GM06990 (cell line): ENCODE results near the gene NHERF2.

Experiments
- DNase-seq: peaks from one replicate; pipeline ENCODE4 v3.0.0-alpha.2; 2011; ENCODE audit not compliant: insufficient read length; ENCODE audit errors: extremely low read depth
- H3K27me3 ChIP-seq: replicated peaks from 2 replicates; pipeline ENCODE4 v1.6.0; 2011; ENCODE audit warnings: low read length; ENCODE audit not compliant: control insufficient read depth, insufficient read depth
- H3K36me3 ChIP-seq: 2 replicates; pipeline ENCODE4 v1.5.1; 2011; ENCODE audit warnings: low read length; ENCODE audit not compliant: control insufficient read depth, insufficient read depth
- H3K4me3 ChIP-seq: replicated peaks from 2 replicates; pipeline ENCODE4 v1.5.1; 2011; ENCODE audit warnings: low read depth, mild to moderate bottlenecking, control low read depth, low read length
- CTCF ChIP-seq: IDR thresholded peaks from 2 replicates; pipeline ENCODE4 v1.5.1; 2011; ENCODE audit warnings: low read length, control low read depth, mild to moderate bottlenecking, inconsistent platforms; ENCODE audit not compliant: insufficient read depth, poor library complexity, severe bottlenecking

NHERF2 gene

DNA sequence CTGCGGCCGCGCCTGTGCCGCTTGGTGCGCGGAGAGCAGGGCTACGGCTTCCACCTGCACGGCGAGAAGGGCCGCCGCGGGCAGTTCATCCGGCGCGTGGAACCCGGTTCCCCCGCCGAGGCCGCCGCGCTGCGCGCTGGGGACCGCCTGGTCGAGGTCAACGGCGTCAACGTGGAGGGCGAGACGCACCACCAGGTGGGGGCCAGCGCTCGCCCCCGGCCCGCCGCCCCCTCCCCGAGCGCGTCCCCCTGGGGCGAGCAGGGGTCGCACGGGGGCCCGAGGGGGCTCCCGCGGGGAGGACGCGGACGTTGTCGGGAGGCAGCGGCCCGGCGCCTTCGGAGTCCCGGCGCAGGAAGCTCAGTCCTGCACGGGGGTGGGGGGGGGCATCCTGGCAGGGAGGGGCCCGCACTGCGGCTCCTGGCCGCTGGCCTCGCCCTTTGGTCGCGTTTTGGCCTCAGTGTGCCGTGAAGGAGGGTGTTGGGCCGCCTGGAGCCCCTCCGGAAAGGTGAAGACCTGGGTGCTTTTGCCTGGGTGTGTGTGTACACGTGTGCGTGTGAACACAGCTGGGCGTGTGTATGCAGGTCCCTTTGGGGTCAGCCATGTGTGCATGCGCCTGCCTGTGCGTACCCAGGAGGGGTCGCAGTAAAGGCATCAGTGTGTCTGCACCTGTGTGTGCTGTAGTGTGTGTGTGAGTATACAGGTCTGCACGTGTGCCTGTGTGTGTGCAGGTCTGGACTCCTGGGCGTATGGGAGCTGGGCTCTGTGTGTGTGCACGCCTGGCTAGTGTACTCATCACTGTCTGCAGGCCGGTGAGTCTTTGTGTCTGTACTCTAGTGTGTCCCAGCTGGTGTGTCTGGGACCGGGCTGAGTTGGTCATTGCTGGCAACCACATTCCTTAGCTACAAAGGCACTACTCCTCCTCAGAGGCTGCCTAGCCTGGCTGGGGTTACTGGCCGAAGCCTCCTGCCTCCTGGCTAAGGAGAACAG is 615 bp downstream of the NHERF2 start:
- H3K36me3 ChIP-seq, result no peaks in the 10 kb centered on the region
- DNase-seq, result peak; percentile 23
- H3K4me3 ChIP-seq, result peak overlapping the region; percentile 34
- TF ChIP-seq CTCF, result no peak
- H3K27me3 ChIP-seq, result peaks cover 12% of the 10 kb centered on the region

DNA sequence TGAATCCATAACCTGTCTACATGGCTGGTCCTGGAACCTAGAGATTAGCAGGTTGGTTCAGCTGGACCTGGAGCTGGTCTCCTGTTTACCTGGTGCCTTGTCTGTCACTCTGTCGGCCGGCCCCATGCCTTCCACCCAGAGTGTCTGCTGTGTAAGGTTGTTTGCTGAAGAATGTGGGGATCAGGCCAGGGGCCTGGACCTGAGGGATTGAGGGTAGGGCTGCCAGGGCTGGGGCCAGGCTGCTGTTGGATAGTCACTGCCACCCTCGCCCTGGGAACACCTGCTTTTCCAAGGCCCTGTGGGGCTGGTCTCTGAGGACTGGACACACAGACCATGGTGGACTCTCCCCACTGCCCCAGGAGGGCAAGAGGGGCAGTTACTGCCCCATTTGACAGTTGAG is 1.4 kb downstream of the NHERF2 start:
- TF ChIP-seq CTCF, result no peak
- H3K4me3 ChIP-seq, result no peak overlapping the region
- no peak for DNase-seq
- H3K27me3 ChIP-seq, result peaks cover 12% of the 10 kb centered on the region
- H3K36me3 ChIP-seq, result no peaks in the 10 kb centered on the region

DNA sequence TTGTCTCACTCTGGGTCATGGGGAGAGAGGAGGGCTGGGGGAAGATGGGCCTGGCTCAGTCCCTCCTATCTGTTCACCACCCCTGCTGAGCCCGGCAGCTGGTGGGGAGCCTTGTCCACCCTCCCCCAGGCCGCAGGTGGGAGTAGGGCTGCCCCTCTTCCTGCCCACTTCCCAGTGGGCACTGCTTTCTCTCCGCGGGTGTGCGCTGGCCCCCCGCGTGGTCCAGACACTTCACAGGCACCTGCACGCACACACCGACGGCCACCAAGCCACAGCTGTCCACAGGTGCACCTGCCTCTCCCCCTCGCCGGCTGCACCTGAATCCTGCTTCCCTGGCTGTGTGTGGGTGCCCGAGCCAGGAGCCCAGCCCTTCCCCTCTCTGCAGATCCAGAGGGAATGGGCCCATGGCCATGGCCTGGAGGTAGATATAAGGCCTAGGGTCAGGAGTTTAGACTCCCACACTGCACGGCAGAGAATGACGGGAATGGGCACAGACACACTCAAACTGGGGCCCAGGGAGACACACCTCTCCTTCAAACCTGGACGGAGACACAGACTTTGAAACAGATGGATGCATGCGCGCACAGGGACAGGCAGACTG is 2.0 kb downstream of the NHERF2 start:
- TF ChIP-seq CTCF, result no peak
- Histone ChIP-seq H3K27me3 (peaks cover 12% of the 10 kb centered on the region), H3K4me3 (no peak overlapping the region), H3K36me3 (no peaks in the 10 kb centered on the region)
- DNase-seq, result no peak

- TF ChIP-seq CTCF, result no peak
- H3K4me3 ChIP-seq, result no peak overlapping the region
- peaks cover 12% of the 10 kb centered on the region for H3K27me3 ChIP-seq
- DNase-seq, result no peak
- no peaks in the 10 kb centered on the region for H3K36me3 ChIP-seq
These were observed 2.6 kb downstream of the NHERF2 start for GRCh38 chr16:2029350-2029749.

DNA sequence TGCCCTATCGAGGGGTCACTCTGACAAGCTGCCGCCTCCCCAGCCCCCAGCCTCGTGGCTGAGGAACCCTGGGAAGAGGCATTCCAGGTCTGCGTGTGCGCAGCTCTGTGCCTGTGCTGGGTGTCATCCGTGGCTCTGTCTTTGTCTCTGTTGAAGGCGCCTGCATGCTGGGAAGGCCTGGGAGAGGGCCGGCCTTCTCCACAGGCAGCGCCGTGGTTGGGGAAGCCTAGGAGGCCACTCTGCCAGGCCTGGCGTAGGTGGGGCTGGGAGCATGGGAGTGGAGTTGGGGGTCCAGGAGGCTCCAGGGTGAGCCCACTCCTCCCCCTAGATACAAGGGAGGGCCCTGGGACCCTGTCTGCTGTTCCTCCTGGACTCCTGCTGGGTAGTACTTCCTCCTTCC is 3.3 kb downstream of the NHERF2 start:
- DNase-seq, result no peak
- H3K4me3 ChIP-seq, result no peak overlapping the region
- no peaks in the 10 kb centered on the region for H3K36me3 ChIP-seq
- H3K27me3 ChIP-seq, result peaks cover 12% of the 10 kb centered on the region
- TF ChIP-seq CTCF, result no peak
